K562 (cell line): ENCODE results near the gene PFDN2. TPM values are rescaled to one million over a fixed set of nuclear protein-coding genes. Genes with fewer than 3 reads are reported as not detected.

Experiments used
- AFF4 ChIP-seq: sonication (generic); formaldehyde crosslinking; IDR thresholded peaks from 2 replicates; pipeline ENCODE4 v1.8.0; 2023; ENCODE audit warnings: mild to moderate bottlenecking, missing genetic modification reagents
- ARID2 ChIP-seq: fragments of 450-650 bp; IDR thresholded peaks from 2 replicates; pipeline ENCODE4 v1.6.1; 2017; ENCODE audit warnings: antibody characterized with exemption, mild to moderate bottlenecking
- GATAD2B ChIP-seq: fragments of 450-650 bp; IDR thresholded peaks from 2 replicates; pipeline ENCODE4 v1.6.1; 2017; ENCODE audit warnings: mild to moderate bottlenecking, borderline replicate concordance
- HLTF ChIP-seq: fragments of 450-650 bp; IDR thresholded peaks from 2 replicates; pipeline ENCODE4 v1.6.1; 2016
- JUND ChIP-seq, 2 experiments: IDR thresholded peaks; 2 replicates in 1 of 2; 3 replicates in 1 of 2; pipeline ENCODE4 v1.6.1; 2011; ENCODE audit warnings: borderline replicate concordance in 2 of 2, low read depth in 2 of 2, low read length in 2 of 2, improper control_type of control experiment in 1 of 2, missing biosample characterization in 1 of 2, missing genetic modification characterization in 1 of 2, missing genetic modification reagents in 1 of 2
- MIER1 ChIP-seq: fragments of 450-650 bp; IDR thresholded peaks from 2 replicates; pipeline ENCODE4 v1.6.1; 2016; ENCODE audit warnings: antibody characterized with exemption, mild to moderate bottlenecking, low read depth
- PRMT5 ChIP-seq: sonication (generic); formaldehyde crosslinking; IDR thresholded peaks from 2 replicates; pipeline ENCODE4 v1.5.0; 2020; ENCODE audit warnings: missing genetic modification reagents
- RBM14 ChIP-seq: fragments of 200-400 bp; formaldehyde crosslinking; IDR thresholded peaks from 2 replicates; pipeline ENCODE4 v1.6.1; 2018; ENCODE audit warnings: low read depth, mild to moderate bottlenecking, low read length, moderate library complexity, borderline replicate concordance; ENCODE audit not compliant: insufficient read depth
- RBM25 ChIP-seq: fragments of 200-400 bp; formaldehyde crosslinking; IDR thresholded peaks from 2 replicates; pipeline ENCODE4 v1.6.1; 2018; ENCODE audit warnings: low read length, low read depth, moderate library complexity; ENCODE audit not compliant: severe bottlenecking
- SMARCB1 ChIP-seq: IDR thresholded peaks from 2 replicates; pipeline ENCODE4 v1.6.1; 2011; ENCODE audit warnings: improper control_type of control experiment, low read depth; ENCODE audit not compliant: insufficient read length
- TAF9B ChIP-seq: fragments of 450-650 bp; IDR thresholded peaks from 2 replicates; pipeline ENCODE4 v1.6.1; 2018; ENCODE audit warnings: mild to moderate bottlenecking; ENCODE audit not compliant: partially characterized antibody
- ZNF407 ChIP-seq: fragments of 450-650 bp; IDR thresholded peaks from 2 replicates; pipeline ENCODE4 v1.6.1; 2016; ENCODE audit warnings: low read depth
- polyA plus RNA-seq, 8 experiments: library from polyadenylated mRNA; depleted of rRNA in 4 of 8; stranded (reverse) in 5 of 8; unstranded in 3 of 8; fragments of >200 nt; fragmentation: Nextera tagmentation in 2 of 8; fragmentation: Illumina TruSeq in 1 of 8; extraction: Ambion mirVana in 2 of 8; extraction: Trizol in 1 of 8; gene quantifications; 2 replicates each; pipeline versions ENCODE4 v1.2.1 to v1.2.3, GENCODE V29; 2011 to 2014; ENCODE audit warnings: inconsistent platforms in 1 of 8, missing spikeins in 1 of 8
- total RNA-seq, 7 experiments: library from RNA; depleted of rRNA in 6 of 7; stranded (reverse); fragments of >200 nt in 6 of 7; fragmentation: Illumina TruSeq in 2 of 7; extraction: Trizol in 2 of 7; gene quantifications; 2 replicates each; pipeline versions ENCODE4 v1.2.1 to v1.2.3, GENCODE V29; 2011 to 2021; ENCODE audit warnings: low replicate concordance in 1 of 7

Gene PFDN2
- total and polyA plus RNA-seq, 9 of the 15 experiments (the other 6 are each of a cell fraction or from before 2014, with no cell fraction given), result 50.2 to 361 (median 144) TPM

GRCh38 chr1:161131523-161132409 lies 13.9 kb upstream of the PFDN2 start (continued):
- TF ChIP-seq ZNF407, result peak; percentile 55; the same call in 1 of the 2 replicates
- no peak for TF ChIP-seq RBM25
- no peak for TF ChIP-seq JUND (IDR thresholded peaks at IDR 0.05; ENCODE audit: borderline replicate concordance, low read depth, low read length)
- TF ChIP-seq JUND (tag; IDR thresholded peaks at IDR 0.05; ENCODE audit: borderline replicate concordance, low read depth, low read length), result no peak
- no peak for TF ChIP-seq GATAD2B
- TF ChIP-seq PRMT5 (CRISPR knock-in tag), result no peak
- 0 out of 2 replicates have a peak, but pooled peaks have one; percentile 19 for TF ChIP-seq ARID2
- no peak for TF ChIP-seq RBM14
- TF ChIP-seq MIER1, result peak; percentile 70; the same call in 1 of the 2 replicates
- TF ChIP-seq AFF4, result no peak; the same call in 1 of the 2 replicates
- TF ChIP-seq HLTF, result peak; percentile 88; the same call in 1 of the 2 replicates
- no peak for TF ChIP-seq TAF9B
- TF ChIP-seq SMARCB1, result no peak
